Measurements from ENCODE around the gene PDE6D.

PDE6D gene

DNA sequence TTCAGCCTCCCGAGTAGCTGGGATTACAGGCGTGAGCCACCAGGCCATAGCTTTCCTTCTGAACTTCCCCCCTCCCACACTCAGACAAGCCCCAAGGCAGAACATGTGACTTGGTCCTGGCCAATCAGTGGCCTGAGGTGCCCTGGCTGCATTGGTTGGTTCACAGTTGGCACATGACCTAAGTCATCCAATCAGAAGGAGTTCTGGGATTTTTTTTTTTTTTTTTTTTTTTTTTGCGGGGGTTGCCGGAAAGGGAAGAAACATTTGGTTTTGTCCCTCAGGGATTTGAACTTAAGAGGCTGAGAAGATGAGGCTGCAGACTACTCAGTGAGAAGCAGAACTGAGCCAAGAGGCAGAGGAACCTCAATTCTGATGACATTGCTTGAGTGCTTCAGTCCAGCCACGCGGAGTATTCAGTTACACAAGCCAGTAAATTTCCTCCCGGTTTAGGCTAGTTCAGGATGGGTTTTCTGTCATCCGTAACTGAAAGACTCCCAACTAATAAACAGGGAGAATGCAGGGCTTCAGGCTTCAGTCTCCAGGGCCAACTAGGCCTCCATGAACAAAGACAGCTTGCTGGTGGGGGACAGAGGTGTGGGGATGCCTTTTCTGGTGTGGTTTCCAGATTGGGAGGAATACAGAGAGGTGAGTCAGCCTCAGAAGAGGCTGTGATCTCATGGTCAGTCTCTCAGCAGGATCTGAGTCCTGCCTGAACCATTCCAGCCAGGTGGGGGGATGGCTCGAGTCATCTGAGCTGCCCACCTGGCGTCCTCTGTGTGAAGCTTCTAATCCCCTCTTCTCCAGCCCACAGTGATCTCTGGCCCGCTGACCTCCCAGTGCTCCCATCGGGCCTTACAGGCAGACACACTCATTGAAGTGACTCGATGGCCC is 63.6 kb downstream of the PDE6D start (continued):
- TF ChIP-seq, protein P1, sequence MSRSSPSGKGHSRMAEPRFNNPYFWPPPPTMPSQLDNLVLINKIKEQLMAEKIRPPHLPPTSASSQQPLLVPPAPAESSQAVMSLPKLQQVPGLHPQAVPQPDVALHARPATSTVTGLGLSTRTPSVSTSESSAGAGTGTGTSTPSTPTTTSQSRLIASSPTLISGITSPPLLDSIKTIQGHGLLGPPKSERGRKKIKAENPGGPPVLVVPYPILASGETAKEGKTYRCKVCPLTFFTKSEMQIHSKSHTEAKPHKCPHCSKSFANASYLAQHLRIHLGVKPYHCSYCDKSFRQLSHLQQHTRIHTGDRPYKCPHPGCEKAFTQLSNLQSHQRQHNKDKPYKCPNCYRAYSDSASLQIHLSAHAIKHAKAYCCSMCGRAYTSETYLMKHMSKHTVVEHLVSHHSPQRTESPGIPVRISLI (tag by site-specific recombination; IDR thresholded peaks at IDR 0.05): peak; percentile 95

- ChIA-PET CTCF (interaction anchor here (1.2 to 5.8 kb wide), 10 partner anchors 8 to 199 kb away, joined by 3 to 182 read pairs (median 17); partner anchors contain the start of gene COPS7B), POLR2A (interaction anchor here (2.5 kb wide), 1 partner anchor 9 kb away, joined by 12 read pairs; the partner anchor contains the start of gene PTMA)
- H3K4me1 ChIP-seq (ENCODE audit: control insufficient read depth, insufficient read depth, low read length): peaks cover 17% of the 10 kb centered on the region
- H3K27ac ChIP-seq (ENCODE audit: extremely low read depth, low read depth, low read length): no peak overlapping the region
- H3K36me3 ChIP-seq (ENCODE audit: control insufficient read depth in 2 of 2, insufficient read depth in 1 of 2, low read length in 2 of 2): peaks cover 2 to 28% of the 10 kb centered on the region in 2 experiments; a peak in 2 of 3 replicates
- no peak for TF ChIP-seq ZNF623 (tag by site-specific recombination; IDR thresholded peaks at IDR 0.05)
- 0 out of 2 replicates have a peak, but pooled peaks have one; percentile 4 for TF ChIP-seq ZIC2 (tag by site-specific recombination; IDR thresholded peaks at IDR 0.05)
- 0 out of 2 replicates have a peak, but pooled peaks have one; percentile 21 for TF ChIP-seq ZBTB17 (tag by site-specific recombination; IDR thresholded peaks at IDR 0.05)
- TF ChIP-seq GLIS1 (tag by site-specific recombination; IDR thresholded peaks at IDR 0.05): peak; percentile 78
- H3K4me3 ChIP-seq (ENCODE audit: low read depth, low read length): no peak overlapping the region
- no peaks in the 10 kb centered on the region for H3K9me3 ChIP-seq (ENCODE audit: control insufficient read depth, insufficient read depth, low read depth, low read length)
Measured at GRCh38 chr2:231716666-231717280, 64.3 kb downstream of the PDE6D start.

DNA sequence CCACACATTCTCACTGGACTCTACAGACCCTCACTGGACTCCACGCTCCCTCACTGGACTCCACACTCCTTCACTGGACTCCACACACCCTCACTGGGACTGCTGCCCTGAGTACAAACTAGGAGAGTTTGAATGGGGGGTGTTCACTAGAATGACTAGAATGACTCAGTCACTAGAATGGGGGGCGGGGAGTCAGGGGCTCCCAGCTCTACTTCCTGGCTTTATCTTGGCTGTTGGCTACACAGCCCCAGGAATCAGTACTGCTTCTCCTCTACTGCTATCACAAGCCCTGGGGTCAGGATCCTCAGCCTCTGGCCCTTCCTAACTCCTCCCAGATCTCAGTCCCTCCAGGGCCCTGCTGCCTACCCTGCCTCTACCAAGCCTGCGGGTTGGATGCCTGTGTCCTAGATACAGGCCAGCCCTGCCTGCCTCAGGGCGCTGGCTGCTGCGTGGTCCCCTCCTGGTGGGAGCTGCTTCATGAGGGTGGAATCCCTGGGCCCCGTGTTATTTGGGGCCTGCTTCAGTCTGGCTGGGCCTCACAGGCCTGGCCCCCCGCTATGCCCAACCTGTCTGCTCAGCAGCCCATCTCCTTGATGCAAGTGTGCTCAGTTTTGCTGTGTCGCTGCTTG is 65.0 kb downstream of the PDE6D start:
- H3K27ac ChIP-seq (ENCODE audit: extremely low read depth, low read depth, low read length): no peak overlapping the region
- TF ChIP-seq ZNF335 (tag by site-specific recombination; conservative IDR thresholded peaks at IDR 0.05) (0 out of 2 replicates have a peak, but pooled peaks have one; percentile 21), ZNF175 (tag by site-specific recombination; IDR thresholded peaks at IDR 0.05) (no peak), ZIC2 (tag by site-specific recombination; IDR thresholded peaks at IDR 0.05) (peak; percentile 80)
- H3K4me1 ChIP-seq (ENCODE audit: control insufficient read depth, insufficient read depth, low read length): peaks cover 17% of the 10 kb centered on the region
- H3K36me3 ChIP-seq (ENCODE audit: control insufficient read depth in 2 of 2, insufficient read depth in 1 of 2, low read length in 2 of 2): peaks cover 6 to 35% of the 10 kb centered on the region in 2 experiments; a peak in 2 of 3 replicates
- ChIA-PET CTCF (interaction anchor here (0.6 to 5.8 kb wide), 17 partner anchors 9 to 107 kb away, joined by 3 to 182 read pairs (median 13); partner anchors contain the start of gene COPS7B), POLR2A (interaction anchor here (1.0 to 2.5 kb wide), 2 partner anchors 8 to 73 kb away, joined by 3 to 12 read pairs; partner anchors contain the start of gene PTMA)
- no peak overlapping the region for H3K4me3 ChIP-seq (ENCODE audit: low read depth, low read length)
- no peaks in the 10 kb centered on the region for H3K9me3 ChIP-seq (ENCODE audit: control insufficient read depth, insufficient read depth, low read depth, low read length)

DNA sequence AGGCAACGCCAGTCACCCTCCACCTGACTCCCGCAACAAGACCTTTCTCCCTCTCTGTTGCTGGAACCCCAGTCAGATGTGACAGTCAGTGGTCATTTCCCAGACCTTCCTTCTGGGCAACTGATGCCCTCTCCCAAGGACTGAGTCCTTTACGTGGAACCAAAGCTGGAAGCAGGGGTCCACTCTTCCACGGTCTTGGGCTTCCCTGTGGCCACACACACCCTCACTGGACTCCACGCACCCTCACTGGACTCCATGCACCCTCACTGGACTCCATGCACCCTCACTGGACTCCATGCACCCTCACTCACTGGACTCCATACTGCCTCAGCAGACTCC is 65.6 kb downstream of the PDE6D start:
- peaks cover 6 to 41% of the 10 kb centered on the region in 2 experiments; a peak in 2 of 3 replicates for H3K36me3 ChIP-seq (ENCODE audit: control insufficient read depth in 2 of 2, insufficient read depth in 1 of 2, low read length in 2 of 2)
- no peaks in the 10 kb centered on the region for H3K9me3 ChIP-seq (ENCODE audit: control insufficient read depth, insufficient read depth, low read depth, low read length)
- no peak overlapping the region for H3K4me3 ChIP-seq (ENCODE audit: low read depth, low read length)
- TF ChIP-seq ZNF280C (tag by site-specific recombination; IDR thresholded peaks at IDR 0.05) (no peak), GLI4 (tag by site-specific recombination; IDR thresholded peaks at IDR 0.05) (no peak), ZNF248 (tag by site-specific recombination; IDR thresholded peaks at IDR 0.05) (no peak), ZNF214 (tag by site-specific recombination; IDR thresholded peaks at IDR 0.05; ENCODE audit: borderline replicate concordance) (no peak), ZNF433 (tag by site-specific recombination; IDR thresholded peaks at IDR 0.05; ENCODE audit: low read depth) (no peak), ZNF610 (tag by site-specific recombination; IDR thresholded peaks at IDR 0.05; ENCODE audit: borderline replicate concordance) (no peak)
- H3K27ac ChIP-seq (ENCODE audit: extremely low read depth, low read depth, low read length): no peak overlapping the region
- ChIA-PET POLR2A (interaction anchor here (0.9 to 2.5 kb wide), 5 partner anchors 10 to 251 kb away, joined by 3 to 29 read pairs (median 4); partner anchors contain the start of gene NCL), CTCF (interaction anchor here (0.6 to 5.8 kb wide), 22 partner anchors 9 to 189 kb away, joined by 3 to 182 read pairs (median 11); partner anchors contain the start of gene COPS7B)
- peaks cover 15% of the 10 kb centered on the region for H3K4me1 ChIP-seq (ENCODE audit: control insufficient read depth, insufficient read depth, low read length)

Measured in HEK293 (cell line).